Measurements from ENCODE around the gene RBP5. TPM values are rescaled to one million over a fixed set of nuclear protein-coding genes. Genes with fewer than 3 reads are reported as not detected.

RBP5 gene
- total and polyA plus RNA-seq, 10 of the 15 experiments (the other 5 are each of a cell fraction or from before 2014, with no cell fraction given), result 0.11 to 1.1 (median 0.31) TPM; not detected in 4

- Histone ChIP-seq H3K9me3 (replicated peaks; ENCODE audit: control insufficient read depth, insufficient read depth, low read length) (no peaks in the 10 kb centered on the region; the same call in 2 of the 3 replicates), H2AFZ (ENCODE audit: control insufficient read depth, low read depth, low read length) (no peak overlapping the region), H4K20me1 (ENCODE audit: control insufficient read depth, insufficient read depth) (no peaks in the 10 kb centered on the region), H3K27me3 (replicated peaks in 1 of 2; ENCODE audit: control insufficient read depth in 2 of 2, insufficient read depth in 2 of 2, low read length in 1 of 2) (no peaks in the 10 kb centered on the region), H3K36me3 (ENCODE audit: control insufficient read depth in 2 of 2, insufficient read depth in 2 of 2, low read length in 1 of 2) (no peaks in the 10 kb centered on the region), H3K9ac (ENCODE audit: control insufficient read depth, insufficient read depth, low read length) (no peak overlapping the region), H3K4me1 (ENCODE audit: control insufficient read depth, insufficient read depth, low read length) (no peaks in the 10 kb centered on the region), H3K4me3 (no peak overlapping the region), H3K79me2 (ENCODE audit: control insufficient read depth, insufficient read depth, low read length) (no peaks in the 10 kb centered on the region), H3K4me2 (ENCODE audit: control insufficient read depth, insufficient read depth) (no peak overlapping the region), H3K27ac (ENCODE audit: control insufficient read depth, insufficient read depth) (no peak overlapping the region)
- POLR2A ChIA-PET, result no interaction called here
- RAD21 ChIA-PET (ENCODE audit: unreplicated experiment), result interaction anchor here (0.8 kb wide), 1 partner anchor 27 kb away, joined by 3 read pairs; no protein-coding TSS in a partner anchor
- DNase-seq (ENCODE audit: low read depth, low spot score), result no peak
- SMC1A ChIA-PET (ENCODE audit: uncharacterized antibody, unreplicated experiment), result no interaction called here
- intact Hi-C loops (cut with micrococcal nuclease; ENCODE audit: unreplicated experiment), result no loop called here
- CTCF ChIA-PET, result no interaction called here
- TF ChIP-seq, protein P1, sequence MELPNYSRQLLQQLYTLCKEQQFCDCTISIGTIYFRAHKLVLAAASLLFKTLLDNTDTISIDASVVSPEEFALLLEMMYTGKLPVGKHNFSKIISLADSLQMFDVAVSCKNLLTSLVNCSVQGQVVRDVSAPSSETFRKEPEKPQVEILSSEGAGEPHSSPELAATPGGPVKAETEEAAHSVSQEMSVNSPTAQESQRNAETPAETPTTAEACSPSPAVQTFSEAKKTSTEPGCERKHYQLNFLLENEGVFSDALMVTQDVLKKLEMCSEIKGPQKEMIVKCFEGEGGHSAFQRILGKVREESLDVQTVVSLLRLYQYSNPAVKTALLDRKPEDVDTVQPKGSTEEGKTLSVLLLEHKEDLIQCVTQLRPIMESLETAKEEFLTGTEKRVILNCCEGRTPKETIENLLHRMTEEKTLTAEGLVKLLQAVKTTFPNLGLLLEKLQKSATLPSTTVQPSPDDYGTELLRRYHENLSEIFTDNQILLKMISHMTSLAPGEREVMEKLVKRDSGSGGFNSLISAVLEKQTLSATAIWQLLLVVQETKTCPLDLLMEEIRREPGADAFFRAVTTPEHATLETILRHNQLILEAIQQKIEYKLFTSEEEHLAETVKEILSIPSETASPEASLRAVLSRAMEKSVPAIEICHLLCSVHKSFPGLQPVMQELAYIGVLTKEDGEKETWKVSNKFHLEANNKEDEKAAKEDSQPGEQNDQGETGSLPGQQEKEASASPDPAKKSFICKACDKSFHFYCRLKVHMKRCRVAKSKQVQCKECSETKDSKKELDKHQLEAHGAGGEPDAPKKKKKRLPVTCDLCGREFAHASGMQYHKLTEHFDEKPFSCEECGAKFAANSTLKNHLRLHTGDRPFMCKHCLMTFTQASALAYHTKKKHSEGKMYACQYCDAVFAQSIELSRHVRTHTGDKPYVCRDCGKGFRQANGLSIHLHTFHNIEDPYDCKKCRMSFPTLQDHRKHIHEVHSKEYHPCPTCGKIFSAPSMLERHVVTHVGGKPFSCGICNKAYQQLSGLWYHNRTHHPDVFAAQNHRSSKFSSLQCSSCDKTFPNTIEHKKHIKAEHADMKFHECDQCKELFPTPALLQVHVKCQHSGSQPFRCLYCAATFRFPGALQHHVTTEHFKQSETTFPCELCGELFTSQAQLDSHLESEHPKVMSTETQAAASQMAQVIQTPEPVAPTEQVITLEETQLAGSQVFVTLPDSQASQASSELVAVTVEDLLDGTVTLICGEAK (IDR thresholded peaks at IDR 0.05; ENCODE audit: borderline replicate concordance), result no peak
- TF ChIP-seq ZNF207 (IDR thresholded peaks at IDR 0.05; ENCODE audit: borderline replicate concordance), result no peak
- TF ChIP-seq CBFB (IDR thresholded peaks at IDR 0.05; ENCODE audit: low read depth), result no peak
- TF ChIP-seq, protein P2, sequence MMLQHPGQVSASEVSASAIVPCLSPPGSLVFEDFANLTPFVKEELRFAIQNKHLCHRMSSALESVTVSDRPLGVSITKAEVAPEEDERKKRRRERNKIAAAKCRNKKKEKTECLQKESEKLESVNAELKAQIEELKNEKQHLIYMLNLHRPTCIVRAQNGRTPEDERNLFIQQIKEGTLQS (IDR thresholded peaks at IDR 0.05; ENCODE audit: borderline replicate concordance, extremely low read depth, low read depth, low read length), result no peak
- no peak for FAIRE-seq
- ATAC-seq, result no peak
- BruUV-seq (replicated peaks), result no TSS peak
- in situ Hi-C loops (cut with MboI), result no loop called here
- 70% methylated on average over 14 of the region's 14 CpGs for WGBS (ENCODE audit: insufficient coverage, insufficient replicate concordance, low lambda C conversion rate, missing lambda C conversion rate)
Observed at GRCh38 chr12:7081037-7081436, 47.7 kb downstream of the RBP5 start.
